HG03342 (cell line): ENCODE data around the gene KIF25.

Experiments used
- ATAC-seq: cut with Tn5 transposase; IDR thresholded peaks from one replicate; pipeline ENCODE4 v1.9.1; 2021; ENCODE audit warnings: mild to moderate bottlenecking, moderate library complexity; ENCODE audit not compliant: unreplicated experiment

KIF25 gene

GRCh38 chr6:168033791-168034190 lies 36.3 kb downstream of the KIF25 start:
- no peak for ATAC-seq

GRCh38 chr6:168034537-168034936 lies 37.1 kb downstream of the KIF25 start:
- no peak for ATAC-seq

GRCh38 chr6:168035098-168035660 lies 37.7 kb downstream of the KIF25 start:
- no peak for ATAC-seq

GRCh38 chr6:168035661-168036545 lies 38.4 kb downstream of the KIF25 start:
- no peak for ATAC-seq

- ATAC-seq, result no peak
Observed at GRCh38 chr6:168037242-168037641, 39.8 kb downstream of the KIF25 start.

- no peak for ATAC-seq
Observed at GRCh38 chr6:168037856-168038255, 40.4 kb downstream of the KIF25 start.

GRCh38 chr6:168038576-168039140 lies 41.2 kb downstream of the KIF25 start:
- ATAC-seq, result no peak

- no peak for ATAC-seq
Observed at GRCh38 chr6:168039301-168039700, 41.8 kb downstream of the KIF25 start.

- no peak for ATAC-seq
Observed at GRCh38 chr6:168039849-168040248, 42.4 kb downstream of the KIF25 start.

- ATAC-seq, result no peak
Observed at GRCh38 chr6:168040856-168041496, 43.5 kb downstream of the KIF25 start.

- ATAC-seq, result no peak
Observed at GRCh38 chr6:168041928-168042327, 44.5 kb downstream of the KIF25 start.

GRCh38 chr6:168042426-168043192 lies 45.1 kb downstream of the KIF25 start:
- ATAC-seq, result no peak

- ATAC-seq, result no peak
Observed at GRCh38 chr6:168043193-168043847, 45.8 kb downstream of the KIF25 start.

GRCh38 chr6:168043848-168044415 lies 46.5 kb downstream of the KIF25 start:
- ATAC-seq, result no peak

GRCh38 chr6:168044521-168045130 lies 47.2 kb downstream of the KIF25 start:
- no peak for ATAC-seq

- ATAC-seq, result no peak
Observed at GRCh38 chr6:168045141-168045691, 47.7 kb downstream of the KIF25 start.

- ATAC-seq, result no peak
Observed at GRCh38 chr6:168045706-168046620, 48.5 kb downstream of the KIF25 start.

- ATAC-seq, result no peak
Observed at GRCh38 chr6:168046696-168047095, 49.2 kb downstream of the KIF25 start.
